ENCODE measurements around the gene LRRN2.
"Not testable (repeated sequence)": the region's sequence is repeated elsewhere in the genome, so short reads cannot be mapped to it uniquely, and the experiment has no call there.

The LRRN2 gene

GRCh38 chr1:204629459-204629858, 56.1 kb downstream of the LRRN2 start:
- DNase-seq (ENCODE audit: low spot score) = not testable (repeated sequence)

GRCh38 chr1:204628868-204629267, 56.7 kb downstream of the LRRN2 start:
- no peak for DNase-seq (ENCODE audit: low spot score)

GRCh38 chr1:204627436-204627835, 58.1 kb downstream of the LRRN2 start:
- DNase-seq (ENCODE audit: low spot score) = no peak

- DNase-seq (ENCODE audit: low spot score) = no peak
Measured at GRCh38 chr1:204626381-204626780, 59.2 kb downstream of the LRRN2 start.

- no peak for DNase-seq (ENCODE audit: low spot score)
Measured at GRCh38 chr1:204624631-204625216, 60.8 kb downstream of the LRRN2 start.

- DNase-seq (ENCODE audit: low spot score) = no peak
Measured at GRCh38 chr1:204623894-204624361, 61.6 kb downstream of the LRRN2 start.

- DNase-seq (ENCODE audit: low spot score) = no peak
Measured at GRCh38 chr1:204623365-204623893, 62.1 kb downstream of the LRRN2 start.

GRCh38 chr1:204621996-204622395, 63.5 kb downstream of the LRRN2 start:
- DNase-seq (ENCODE audit: low spot score) = no peak

- DNase-seq (ENCODE audit: low spot score) = no peak
Measured at GRCh38 chr1:204621396-204621795, 64.1 kb downstream of the LRRN2 start.

GRCh38 chr1:204619721-204620120, 65.8 kb downstream of the LRRN2 start:
- DNase-seq (ENCODE audit: low spot score) = no peak

GRCh38 chr1:204618148-204618760, 67.3 kb downstream of the LRRN2 start:
- DNase-seq (ENCODE audit: low spot score) = no peak

GRCh38 chr1:204617256-204618147, 68.0 kb downstream of the LRRN2 start:
- no peak for DNase-seq (ENCODE audit: low spot score)

- no peak for DNase-seq (ENCODE audit: low spot score)
Measured at GRCh38 chr1:204616641-204617040, 68.9 kb downstream of the LRRN2 start.

- no peak for DNase-seq (ENCODE audit: low spot score)
Measured at GRCh38 chr1:204615881-204616280, 69.7 kb downstream of the LRRN2 start.

GRCh38 chr1:204613636-204614035, 71.9 kb downstream of the LRRN2 start:
- DNase-seq (ENCODE audit: low spot score) = no peak

- DNase-seq (ENCODE audit: low spot score) = no peak
Measured at GRCh38 chr1:204612326-204612725, 73.2 kb downstream of the LRRN2 start.

- no peak for DNase-seq (ENCODE audit: low spot score)
Measured at GRCh38 chr1:204611036-204611435, 74.5 kb downstream of the LRRN2 start.

GRCh38 chr1:204607910-204608309, 77.6 kb downstream of the LRRN2 start:
- no peak for DNase-seq (ENCODE audit: low spot score)

- DNase-seq (ENCODE audit: low spot score) = no peak
Measured at GRCh38 chr1:204605791-204606190, 79.7 kb downstream of the LRRN2 start.

- no peak for DNase-seq (ENCODE audit: low spot score)
Measured at GRCh38 chr1:204602871-204603542, 82.5 kb downstream of the LRRN2 start.

- no peak for DNase-seq (ENCODE audit: low spot score)
Measured at GRCh38 chr1:204602111-204602579, 83.4 kb downstream of the LRRN2 start.

- no peak for DNase-seq (ENCODE audit: low spot score)
Measured at GRCh38 chr1:204600968-204601367, 84.6 kb downstream of the LRRN2 start.

Measured in CD4-positive, alpha-beta T cell treated with Interleukin-2 at 100 ng/mL for 4 hours (primary cell).